Activated CD8-positive, alpha-beta memory T cell treated with anti-CD3 and anti-CD28 coated beads, Interleukin-2, amount 50 U/mL, for 1 hour (primary cell): Measurements from ENCODE around the gene ZSCAN21.
"Not testable (repeated sequence)": the region's sequence is repeated elsewhere in the genome, so short reads cannot be mapped to it uniquely, and the experiment has no call there.

Experiments used
- DNase-seq: peaks from one replicate; pipeline ENCODE4 v3.0.0-alpha.2; 2020; ENCODE audit errors: extremely low read depth

The ZSCAN21 gene

DNA sequence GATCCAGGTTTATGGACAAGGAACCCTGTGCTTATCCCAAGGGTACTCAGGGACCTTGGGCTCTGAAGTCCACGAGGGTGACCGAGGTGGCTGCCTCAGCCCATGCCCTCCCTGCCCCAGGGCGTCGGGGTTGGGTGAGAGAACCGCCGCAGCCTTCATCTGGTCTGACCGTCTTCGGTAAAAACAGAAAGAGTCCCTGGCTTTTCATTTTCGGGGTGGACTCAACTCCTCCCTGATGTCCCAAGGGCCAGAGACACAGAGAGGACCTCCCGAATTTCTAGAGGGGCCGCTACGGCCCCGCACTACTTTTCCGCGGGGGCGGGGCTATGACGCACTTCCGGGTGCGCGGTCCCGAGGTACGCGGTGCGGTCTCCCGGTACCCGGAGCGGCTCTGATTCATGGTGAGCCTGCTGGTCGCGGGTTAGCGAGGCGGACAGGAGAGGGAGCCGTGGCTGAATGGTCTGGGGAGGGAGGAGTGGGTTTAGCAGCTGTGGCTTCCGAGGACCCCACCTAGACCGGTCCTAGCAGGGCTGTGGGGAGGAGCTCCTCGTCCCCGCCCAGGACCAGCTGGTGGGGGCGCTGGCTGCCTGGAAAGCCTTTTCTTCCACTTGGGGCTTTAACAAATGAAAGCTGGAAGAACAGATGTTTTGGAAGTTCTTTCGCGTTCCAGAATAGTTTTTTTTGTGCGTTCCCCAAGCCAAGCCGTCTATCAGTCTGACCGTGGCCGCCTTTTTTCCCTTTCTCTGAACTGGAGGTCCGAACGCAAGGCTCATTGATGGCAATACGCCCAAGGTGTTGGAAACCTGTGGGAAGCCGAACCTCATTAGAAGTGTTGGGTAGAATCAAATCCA, at the start of gene ZSCAN21:
ZSCAN21 (plus strand) TSS at position 334 of the 851 bp plus-strand sequence. CDS start 7,233 bp downstream, outside the sequence.
- peak; percentile 40 for DNase-seq

DNA sequence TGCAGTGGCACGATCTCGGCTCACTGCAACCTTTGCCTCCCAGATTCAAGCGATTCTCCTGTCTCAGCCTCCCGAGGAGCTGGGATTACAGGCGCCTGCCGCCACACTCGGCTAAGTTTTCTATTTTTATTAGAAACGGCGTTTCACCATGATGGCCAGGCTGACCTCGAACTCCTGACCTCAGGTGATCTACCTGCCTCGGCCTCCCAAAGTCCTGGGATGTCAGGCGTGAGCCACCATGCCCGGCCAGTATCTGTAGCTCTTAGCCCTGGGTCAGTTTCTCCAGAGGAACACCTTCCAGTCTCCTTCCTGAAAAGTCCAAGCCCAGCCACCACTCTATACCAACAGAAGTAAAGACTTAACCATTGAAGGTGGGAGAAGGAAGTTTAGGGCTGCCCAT, 49.3 kb upstream of the ZSCAN21 start:
- DNase-seq = no peak

DNA sequence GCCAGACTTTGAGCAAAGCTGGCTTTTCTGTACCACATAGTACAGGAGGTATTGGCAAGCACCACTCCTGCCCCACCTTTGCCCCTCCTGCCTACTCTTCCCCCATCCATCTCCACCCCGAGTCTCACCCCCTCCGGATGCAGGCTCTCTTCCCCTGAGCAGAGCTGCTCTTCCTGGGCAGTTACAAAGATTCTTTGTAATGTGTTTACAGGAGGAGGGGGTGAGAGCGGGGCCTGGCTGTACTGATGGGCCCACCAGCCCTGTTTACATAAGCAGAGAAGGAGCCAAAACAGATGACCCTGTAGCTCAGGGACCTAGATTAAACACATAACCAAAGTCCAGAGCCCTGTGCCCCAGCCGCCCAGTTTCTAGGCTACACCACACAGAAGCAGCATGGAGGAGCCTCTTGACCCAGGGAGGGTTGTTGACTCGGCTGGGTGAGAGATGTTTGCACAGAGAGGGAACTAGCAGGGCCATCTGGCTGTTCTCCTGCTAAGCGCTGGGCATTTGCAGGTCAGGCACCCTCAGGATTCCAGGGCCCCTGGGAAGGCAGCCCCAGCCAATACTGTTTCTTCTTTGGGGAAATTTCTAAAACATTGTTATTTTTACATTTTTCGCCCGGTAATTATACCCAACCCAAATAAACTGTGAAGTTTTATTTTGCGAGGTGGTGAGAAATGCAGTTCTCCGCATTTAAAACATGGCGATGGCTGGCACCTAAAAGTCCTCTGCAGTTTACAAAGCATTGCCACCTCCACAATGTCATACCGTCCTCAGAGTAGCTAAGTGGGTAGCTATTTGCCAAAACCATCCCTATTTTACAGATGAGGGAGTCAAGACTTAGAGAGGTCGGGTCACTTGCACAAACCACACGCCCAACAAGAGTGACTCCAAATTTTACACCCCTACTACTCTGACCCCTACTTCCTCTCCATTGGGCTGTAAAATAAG, 45.6 kb upstream of the ZSCAN21 start:
- no peak for DNase-seq

DNA sequence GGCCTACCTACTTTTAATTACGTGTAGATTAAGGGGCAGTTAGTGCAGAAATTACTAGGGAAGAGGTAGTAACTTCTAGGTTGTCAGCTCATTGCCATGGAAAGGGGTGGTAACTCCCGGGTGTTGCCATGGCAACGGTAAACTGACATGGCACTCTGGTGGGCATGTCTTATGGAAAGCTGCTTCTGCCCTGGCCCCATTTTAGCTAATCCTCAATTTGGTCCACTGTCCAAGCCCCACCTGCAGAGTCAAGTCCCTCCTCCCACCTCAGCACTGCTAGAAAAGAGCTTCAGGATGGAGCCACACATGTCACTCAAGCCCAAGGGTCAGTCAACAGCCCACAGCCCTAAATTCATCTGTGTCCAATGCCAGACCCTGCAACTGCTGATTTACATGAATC, 41.7 kb upstream of the ZSCAN21 start:
- no peak for DNase-seq

DNA sequence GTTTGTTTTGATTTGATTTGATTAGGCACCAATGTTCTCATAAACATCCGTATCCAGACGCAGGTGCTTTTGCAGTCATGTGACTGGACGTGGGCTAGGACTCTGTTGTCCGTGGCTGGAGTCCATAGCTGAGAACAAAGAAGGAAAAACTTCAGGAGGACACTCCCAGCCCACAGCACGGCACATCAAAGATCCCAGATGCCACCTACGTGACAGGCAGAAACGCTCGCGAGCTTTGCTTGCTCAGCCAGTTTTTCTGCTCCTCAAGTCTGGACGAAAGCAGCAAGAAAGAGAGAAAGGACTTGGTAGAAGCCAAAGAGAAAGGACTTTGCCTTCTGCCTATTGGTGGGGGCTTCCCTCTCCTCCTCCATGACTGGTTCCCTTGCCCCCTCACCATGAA, 41.0 kb upstream of the ZSCAN21 start:
- DNase-seq = no peak

DNA sequence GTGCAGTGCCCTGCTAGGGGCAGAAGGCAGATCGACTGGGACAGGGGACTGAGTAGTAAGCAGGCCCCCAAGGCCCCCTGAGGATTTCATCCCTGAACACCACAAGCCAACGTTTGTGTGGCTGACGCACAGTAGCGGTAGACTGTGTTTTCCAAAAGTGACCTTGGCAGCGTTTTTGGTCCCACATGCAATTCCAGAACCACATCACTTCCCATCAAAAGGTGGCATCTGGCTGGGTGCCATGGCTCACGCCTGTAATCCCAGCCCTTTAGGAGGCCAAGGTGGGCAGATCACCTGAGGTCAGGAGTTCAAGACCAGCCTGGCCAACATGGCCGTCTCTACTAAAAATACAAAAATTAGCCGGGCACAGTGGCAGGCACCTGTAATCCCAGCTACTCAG, 39.6 kb upstream of the ZSCAN21 start:
- not testable (repeated sequence) for DNase-seq

DNA sequence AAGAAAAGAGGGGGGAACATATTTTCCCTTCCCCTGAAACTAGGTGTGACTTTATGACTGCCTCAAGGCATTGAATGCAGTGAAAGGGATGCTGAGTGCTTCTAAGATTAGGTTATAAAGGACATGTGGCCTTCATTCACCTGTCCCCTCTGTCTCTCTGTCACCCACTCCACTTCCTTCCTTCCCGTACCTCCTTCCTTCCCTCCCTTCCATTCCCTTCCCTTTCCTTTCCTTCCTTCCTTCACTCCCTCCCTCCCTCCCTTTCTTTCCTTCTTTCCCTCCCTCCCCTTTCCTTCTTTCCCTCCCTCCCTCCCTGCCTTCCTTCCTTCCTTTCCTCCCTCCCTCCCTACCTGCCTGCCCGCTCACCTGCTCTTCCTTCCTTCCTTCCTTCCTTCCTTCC, 38.7 kb upstream of the ZSCAN21 start:
- no peak for DNase-seq

DNA sequence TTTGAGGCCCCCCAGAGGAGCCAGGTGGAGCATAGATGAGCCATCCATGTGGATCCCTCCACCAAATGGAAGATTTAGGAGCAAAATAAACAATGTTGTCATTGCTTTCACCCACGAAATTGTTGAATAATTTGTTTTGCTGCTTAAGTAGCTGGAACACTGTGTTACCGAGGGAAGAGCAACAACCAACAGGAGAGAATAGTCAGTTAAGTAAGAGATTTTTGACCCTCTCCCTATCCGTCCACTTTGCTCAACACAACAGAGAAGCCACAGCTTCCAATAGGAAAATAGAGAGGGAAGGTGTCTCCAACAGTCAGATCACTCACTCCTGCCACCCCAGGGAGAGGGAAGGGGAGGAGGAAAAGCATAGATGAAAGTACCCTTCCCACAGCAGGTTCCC, 38.1 kb upstream of the ZSCAN21 start:
- no peak for DNase-seq

DNA sequence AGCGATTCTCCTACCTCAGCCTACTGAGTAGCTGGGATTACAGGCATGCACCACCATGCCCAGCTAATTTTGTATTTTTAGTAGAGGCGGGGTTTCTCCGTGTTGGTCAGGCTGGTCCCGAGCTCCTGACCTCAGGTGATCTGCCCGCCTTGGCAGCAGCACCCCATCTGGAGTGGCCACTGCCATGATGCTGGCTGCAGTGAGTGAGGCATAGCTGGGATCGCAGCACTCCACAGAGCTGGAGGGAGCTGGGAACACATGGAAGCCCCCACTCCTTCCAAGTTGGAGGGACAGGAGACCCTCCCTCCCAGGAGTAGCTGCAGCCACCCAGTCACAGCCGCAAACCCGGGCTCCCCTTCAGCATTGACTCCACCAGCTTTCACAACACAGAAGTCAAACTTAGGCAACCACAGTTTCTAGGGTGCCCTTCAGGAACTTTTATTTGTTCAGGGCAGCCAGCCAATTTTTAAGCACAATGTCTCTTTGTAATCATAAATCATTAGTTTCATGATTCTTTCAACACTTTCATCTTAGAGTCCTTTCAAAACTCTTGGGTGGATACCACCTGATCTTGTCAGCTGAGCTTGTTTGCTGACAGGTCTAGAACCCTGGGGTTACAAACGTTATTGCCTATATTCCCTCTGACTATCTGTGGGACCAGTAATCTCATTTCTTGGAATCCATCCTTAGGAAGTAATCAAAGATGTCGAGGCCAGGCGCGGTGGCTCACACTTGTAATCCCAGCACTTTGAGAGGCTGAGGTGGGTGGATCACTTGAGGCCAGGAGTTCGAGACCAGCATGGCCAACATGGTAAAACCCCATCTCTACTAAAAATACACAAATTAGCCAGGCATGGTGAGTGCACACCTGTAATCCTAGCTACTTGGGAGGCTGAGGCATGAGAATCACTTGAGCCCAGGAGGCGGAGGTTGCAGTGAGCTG, 36.9 kb upstream of the ZSCAN21 start:
- not testable (repeated sequence) for DNase-seq

DNA sequence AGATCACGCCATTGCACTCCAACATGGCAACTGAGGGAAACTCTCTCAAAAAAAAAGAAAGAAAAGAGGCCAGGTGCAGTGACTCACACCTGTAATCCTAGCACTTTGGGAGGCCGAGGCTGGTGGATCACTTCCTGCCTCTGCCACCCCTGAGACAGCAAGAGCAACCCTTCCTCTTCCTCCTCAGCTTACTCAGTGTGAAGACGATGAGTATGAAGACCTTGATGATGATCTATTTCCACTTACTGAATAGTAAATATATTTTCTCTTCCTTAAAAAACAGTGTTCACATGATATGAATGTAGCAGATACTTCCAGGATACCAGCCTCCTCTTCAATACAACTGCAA, 36.3 kb upstream of the ZSCAN21 start:
- DNase-seq = no peak

DNA sequence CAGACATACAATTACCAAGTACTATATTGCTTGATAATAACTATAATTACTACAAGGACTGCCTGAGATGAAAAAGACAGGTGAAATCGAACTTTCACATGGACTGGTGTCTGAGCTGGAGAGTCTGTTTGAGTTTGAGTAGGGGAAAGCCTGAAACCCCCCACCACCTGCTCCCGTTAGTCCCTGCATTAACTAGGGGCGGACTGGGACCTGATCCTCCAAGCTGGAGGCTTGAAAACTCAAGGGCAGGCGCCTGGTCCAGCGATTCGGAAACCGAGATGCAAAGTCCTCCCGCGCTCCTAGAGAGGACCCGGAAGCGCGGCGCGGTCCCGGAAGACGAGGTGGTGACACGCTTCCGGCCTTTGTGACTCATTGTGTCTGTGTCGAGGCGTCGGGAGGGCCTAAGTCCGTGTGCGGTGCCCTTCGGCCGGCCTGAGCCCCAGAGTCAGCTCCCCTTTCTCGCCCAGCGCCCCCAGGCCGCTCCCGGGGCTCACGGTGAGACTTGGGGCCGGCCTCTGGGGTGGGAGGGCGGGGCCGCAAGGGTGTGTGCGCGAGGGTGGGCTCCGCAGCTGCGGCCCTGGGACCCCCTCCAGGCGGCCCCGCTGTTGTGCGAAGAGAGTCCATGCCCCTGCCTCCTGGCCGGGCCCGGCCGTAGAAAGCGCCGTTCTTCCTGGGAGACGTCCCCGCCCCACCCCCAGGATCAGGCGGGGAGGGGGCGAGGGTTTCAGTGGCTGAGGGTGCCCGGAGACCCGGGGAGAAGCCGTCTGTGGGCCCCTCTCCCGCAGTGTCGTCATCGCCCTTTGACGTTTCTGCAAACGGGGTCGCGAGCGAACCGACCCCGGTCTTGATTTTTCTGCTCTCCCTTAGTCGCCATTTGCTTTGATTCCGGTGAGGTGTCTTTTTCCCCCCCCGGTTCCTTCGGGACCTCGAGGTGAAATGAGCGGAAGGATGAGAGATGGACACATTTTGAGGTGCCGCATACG, 34.1 kb upstream of the ZSCAN21 start, which contains the start of gene ZKSCAN1:
ZKSCAN1 (plus strand) TSS at position 365 of the 983 bp plus-strand sequence. CDS start 7,911 bp downstream, outside the sequence.
- peak; percentile 73 for DNase-seq

DNA sequence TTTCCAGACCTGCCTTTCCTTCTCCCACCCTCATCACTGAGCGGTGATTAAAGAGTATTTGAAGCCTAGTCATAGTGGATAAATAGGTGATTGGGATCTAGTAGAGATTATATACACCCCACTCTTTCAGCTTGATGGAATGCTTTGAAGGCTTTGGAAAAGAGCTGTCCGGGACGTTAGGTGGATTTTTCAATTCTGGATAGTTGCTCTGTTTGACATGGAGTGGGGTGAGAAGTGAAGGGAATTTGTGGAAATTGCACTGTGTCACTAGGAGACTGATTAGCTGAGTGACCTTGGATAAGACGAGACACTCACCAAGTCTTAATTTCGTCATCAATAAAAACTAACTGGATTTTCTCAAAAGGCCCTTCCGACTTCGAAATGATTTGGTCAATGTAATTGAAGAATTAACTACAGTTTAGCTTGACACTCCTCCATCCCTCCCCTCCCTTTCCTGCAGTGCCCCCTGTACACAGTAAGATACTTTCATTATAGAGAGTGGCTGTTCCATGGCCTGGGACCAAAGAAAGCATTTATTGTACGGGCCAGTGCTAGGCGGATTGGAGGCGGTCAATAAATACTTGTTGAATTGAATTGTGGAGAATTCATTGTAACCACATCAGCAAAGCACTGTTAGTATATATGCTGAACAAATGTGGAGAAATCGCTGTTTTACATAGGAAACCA, 33.2 kb upstream of the ZSCAN21 start:
- DNase-seq = no peak

DNA sequence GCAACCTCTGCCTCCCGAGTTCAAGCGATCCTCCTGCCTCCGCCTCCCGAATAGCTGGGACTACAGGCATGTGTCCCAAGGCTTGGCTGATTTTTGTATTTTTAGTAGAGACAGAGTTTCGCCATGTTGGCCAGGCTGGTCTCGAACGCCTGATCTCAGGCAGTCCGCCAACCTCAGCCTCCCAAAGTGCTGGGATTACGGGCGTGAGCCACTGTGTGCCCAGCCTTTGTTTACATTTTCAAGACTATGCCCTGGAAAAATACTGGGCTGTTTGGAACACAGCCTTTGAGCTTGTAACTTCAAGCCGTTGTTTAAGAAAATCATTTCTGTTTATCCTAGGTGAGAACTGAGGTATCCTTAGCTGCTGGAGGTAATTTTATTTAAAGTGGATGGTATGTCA, 32.3 kb upstream of the ZSCAN21 start:
- DNase-seq = no peak

DNA sequence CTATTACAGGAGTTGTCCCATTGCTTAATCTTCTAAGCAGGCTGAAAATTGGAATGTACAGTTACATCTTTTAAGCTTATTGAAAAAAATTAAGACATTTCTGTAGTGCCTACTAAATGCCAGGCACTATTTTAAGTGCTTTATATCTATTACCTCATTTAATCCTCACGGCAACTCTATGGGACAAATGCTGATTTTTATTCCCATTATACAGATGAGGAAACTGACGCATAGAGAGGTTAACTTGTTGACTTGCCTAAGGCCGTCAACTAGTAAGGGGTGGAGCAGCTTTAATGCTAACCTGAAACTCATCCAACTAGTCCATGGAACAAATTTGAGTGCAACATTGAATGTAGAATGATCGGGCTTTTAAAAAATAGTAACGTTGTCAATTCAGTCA, 31.7 kb upstream of the ZSCAN21 start:
- DNase-seq = no peak

DNA sequence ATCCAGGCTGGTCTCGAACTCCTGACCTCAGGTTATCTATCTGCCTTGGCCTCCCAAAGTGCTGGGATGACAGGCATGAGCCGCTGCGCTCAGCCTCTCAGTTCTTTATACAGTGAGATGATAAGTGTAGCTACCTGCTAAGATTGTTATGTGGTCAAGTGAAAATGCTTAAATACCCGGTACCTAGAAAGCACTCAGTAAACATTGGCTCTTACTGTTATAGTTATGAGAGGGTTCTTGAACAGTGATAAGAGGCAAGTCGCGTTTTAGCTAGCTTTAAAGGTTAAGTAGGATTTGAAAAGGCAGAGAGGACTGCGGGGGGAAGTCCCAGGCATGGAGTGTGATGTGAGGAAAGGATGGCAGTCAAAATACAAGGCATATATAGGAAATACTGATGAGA, 29.7 kb upstream of the ZSCAN21 start:
- no peak for DNase-seq

DNA sequence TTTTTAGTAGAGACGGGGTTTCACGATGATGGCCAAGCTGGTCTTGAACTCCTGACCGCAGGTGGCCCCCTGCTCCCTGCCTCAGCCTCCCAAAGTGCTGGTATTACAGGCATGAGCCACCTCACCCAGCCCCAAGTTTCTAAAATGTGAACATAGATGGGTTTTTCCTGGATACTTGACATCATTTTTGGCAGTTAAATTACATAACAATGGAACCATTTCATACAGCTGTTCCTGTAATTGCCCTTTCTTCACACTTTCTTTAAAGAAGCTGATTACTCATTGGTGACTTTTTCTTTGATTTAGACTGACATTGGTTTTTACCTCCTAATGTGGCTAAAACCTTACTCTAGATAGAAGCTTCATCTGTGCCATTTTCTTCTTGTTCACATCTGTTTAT, 28.3 kb upstream of the ZSCAN21 start:
- DNase-seq = no peak

DNA sequence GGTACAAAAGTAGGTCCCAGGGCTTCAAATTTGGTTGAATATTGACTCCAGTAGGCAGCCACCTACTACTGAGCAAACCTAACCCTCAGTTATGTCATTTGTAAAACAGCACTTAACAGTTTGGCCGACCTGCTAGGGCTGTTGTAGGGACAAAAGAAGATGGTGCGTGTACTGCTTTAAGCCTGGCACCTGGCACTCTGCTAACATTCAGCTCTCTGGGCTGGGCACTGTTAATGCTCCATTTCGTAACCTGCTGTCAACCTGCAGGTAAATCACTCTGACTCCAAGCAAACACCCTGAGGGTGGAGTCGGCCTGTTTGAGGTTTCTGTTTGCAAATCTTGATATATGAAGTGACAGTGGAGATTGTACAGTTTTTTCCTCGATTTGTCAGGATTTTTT, 27.0 kb upstream of the ZSCAN21 start:
- DNase-seq = no peak

DNA sequence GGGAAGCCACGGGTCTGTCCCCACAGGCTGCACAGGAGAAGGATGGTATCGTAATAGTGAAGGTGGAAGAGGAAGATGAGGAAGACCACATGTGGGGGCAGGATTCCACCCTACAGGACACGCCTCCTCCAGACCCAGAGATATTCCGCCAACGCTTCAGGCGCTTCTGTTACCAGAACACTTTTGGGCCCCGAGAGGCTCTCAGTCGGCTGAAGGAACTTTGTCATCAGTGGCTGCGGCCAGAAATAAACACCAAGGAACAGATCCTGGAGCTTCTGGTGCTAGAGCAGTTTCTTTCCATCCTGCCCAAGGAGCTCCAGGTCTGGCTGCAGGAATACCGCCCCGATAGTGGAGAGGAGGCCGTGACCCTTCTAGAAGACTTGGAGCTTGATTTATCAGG, 26.0 kb upstream of the ZSCAN21 start:
- DNase-seq = no peak

DNA sequence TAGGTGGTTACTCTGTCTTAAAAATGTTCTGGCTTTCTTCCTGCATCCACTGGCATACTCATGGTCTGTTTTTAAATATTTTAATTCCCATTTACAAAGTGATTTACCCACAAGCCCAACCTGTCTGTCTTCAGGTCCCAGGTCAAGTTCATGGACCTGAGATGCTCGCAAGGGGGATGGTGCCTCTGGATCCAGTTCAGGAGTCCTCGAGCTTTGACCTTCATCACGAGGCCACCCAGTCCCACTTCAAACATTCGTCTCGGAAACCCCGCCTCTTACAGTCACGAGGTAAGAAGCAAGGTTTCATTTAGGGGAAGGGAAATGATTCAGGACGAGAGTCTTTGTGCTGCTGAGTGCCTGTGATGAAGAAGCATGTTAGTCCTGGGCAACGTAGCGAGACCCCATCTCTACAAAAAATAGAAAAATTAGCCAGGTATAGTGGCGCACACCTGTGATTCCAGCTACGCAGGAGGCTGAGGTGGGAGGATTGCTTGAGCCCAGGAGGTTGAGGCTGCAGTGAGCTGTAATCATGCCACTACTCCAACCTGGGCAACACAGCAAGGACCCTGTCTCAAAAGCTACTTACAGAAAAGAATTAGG, 25.5 kb upstream of the ZSCAN21 start:
- no peak for DNase-seq
